Kidney epithelial cell (primary cell): ENCODE measurements around the gene C1orf174. TPM values are rescaled to one million over a fixed set of nuclear protein-coding genes. Genes with fewer than 3 reads are reported as not detected.

Experiments used
- DNase-seq: peaks from one replicate; pipeline ENCODE4 v3.0.0-alpha.2; 2010; ENCODE audit warnings: low read depth
- H3K27me3 ChIP-seq: 2 replicates; pipeline ENCODE4 v1.6.0; 2011; ENCODE audit warnings: low read length; ENCODE audit not compliant: control insufficient read depth, insufficient read depth
- H3K36me3 ChIP-seq: 2 replicates; pipeline ENCODE4 v1.5.1; 2011; ENCODE audit warnings: low read length; ENCODE audit not compliant: control insufficient read depth, insufficient read depth
- H3K4me3 ChIP-seq: 2 replicates; pipeline ENCODE4 v1.5.1; 2011; ENCODE audit warnings: low read depth, mild to moderate bottlenecking, control low read depth, low read length
- CTCF ChIP-seq: IDR thresholded peaks from 2 replicates; pipeline ENCODE4 v1.5.1; 2011; ENCODE audit warnings: mild to moderate bottlenecking, moderate library complexity, low read length, control low read depth, inconsistent platforms; ENCODE audit not compliant: insufficient read depth, poor library complexity, severe bottlenecking
- total RNA-seq: library from RNA; depleted of rRNA; stranded (reverse); fragments of >200 nt; gene quantifications from 2 replicates; pipeline ENCODE4 v1.2.3, GENCODE V29; 2015

The C1orf174 gene
- total RNA-seq, 1 donor from 2014 or later = 33.3 TPM

- TF ChIP-seq CTCF = no peak
- H3K27me3 ChIP-seq = no peaks in the 10 kb centered on the region
- DNase-seq = no peak
- no peaks in the 10 kb centered on the region for H3K36me3 ChIP-seq
- H3K4me3 ChIP-seq = no peak overlapping the region
Observed at GRCh38 chr1:3923378-3924185, 23.5 kb upstream of the C1orf174 start.

DNA sequence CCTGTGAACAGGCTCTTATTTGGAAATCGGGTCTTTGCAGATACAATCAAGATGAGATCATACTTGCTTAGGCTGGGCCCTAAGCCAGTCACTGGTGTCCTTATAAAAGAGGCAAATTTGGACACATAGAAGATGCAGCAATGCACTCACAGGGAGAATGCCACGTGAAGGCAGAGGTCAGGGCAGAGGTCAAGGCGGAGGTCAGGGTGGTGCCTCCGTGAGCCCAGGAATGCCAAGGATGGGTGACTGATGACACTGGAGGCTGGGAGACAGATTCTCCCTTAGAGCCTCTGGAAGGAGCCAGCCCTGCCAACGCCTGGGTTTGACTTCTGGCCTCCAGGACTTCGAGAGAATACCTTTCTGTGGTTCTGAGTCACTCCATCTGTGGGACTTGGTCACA is 22.8 kb upstream of the C1orf174 start:
- DNase-seq = no peak
- Histone ChIP-seq H3K4me3 (no peak overlapping the region), H3K27me3 (no peaks in the 10 kb centered on the region), H3K36me3 (no peaks in the 10 kb centered on the region)
- TF ChIP-seq CTCF = no peak

DNA sequence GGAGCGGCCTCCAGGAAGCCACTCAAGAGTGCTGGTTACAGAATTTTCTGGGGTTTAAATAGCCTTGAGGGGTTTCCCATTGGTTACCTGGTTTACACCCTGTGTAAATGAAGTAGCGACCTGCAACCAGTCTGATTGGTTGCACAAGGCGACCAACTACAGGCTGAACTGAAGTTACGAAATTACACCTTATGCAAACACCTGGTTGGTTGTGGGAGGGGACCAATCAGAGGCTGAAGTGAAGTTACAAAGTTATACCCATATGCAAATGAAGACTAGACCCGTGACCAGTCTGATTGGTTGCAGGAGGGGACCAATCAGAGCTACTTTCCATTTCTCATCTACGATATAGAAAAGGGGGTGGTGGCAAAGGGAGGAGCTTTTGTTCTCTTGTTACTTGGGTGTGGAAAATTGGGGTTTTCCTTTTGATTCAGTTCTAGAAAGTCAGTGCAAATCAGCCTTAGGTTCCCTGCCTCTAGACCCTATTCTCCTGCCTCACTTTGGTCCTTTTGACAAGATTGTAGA is 22.2 kb upstream of the C1orf174 start:
- H3K4me3 ChIP-seq = no peak overlapping the region
- no peaks in the 10 kb centered on the region for H3K27me3 ChIP-seq
- DNase-seq = no peak
- no peaks in the 10 kb centered on the region for H3K36me3 ChIP-seq
- TF ChIP-seq CTCF = no peak

DNA sequence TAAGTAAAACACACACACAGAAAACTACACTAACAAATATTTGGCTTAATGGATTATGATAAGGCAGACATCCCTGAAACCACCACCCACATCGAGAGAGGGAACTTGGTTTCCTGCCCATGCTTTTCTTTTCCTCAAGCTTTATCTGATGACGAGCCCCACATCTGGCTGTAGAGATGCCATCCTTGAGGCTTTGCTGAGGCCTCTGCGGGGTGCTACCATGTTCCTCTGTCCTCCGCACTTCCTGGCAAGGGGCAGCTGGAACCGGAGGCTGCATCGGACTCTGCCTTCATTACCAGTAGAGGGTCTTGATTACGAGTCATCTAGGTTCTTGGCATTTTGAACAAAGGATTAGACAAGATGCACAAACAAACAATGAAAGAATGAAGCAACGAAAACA is 21.7 kb upstream of the C1orf174 start:
- DNase-seq = no peak
- Histone ChIP-seq H3K4me3 (no peak overlapping the region), H3K27me3 (no peaks in the 10 kb centered on the region), H3K36me3 (no peaks in the 10 kb centered on the region)
- no peak for TF ChIP-seq CTCF

DNA sequence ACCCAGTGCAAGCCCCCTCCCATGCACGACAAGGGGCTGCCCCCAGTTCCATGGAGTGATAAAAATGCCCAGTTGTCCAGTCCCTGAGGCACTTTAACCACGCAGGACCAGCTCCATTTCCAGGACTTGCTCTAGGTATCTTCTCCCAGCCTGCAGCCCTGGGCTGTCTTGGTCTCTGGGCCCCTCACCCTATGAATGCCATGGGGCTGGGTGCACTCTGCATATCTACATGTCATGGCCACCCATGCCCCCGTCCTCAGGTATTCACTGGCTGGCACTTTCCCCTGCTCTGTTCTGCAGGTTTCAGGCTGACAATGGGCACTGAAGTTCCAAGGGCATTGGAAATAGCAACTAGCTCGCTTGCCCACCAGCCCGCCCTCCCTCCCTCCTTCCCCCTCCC is 19.6 kb upstream of the C1orf174 start:
- no peak for DNase-seq
- H3K27me3 ChIP-seq = no peaks in the 10 kb centered on the region
- TF ChIP-seq CTCF = no peak
- no peaks in the 10 kb centered on the region for H3K36me3 ChIP-seq
- no peak overlapping the region for H3K4me3 ChIP-seq
